H1 (cell line): ENCODE results near the gene CD300H. TPM values are rescaled to one million over a fixed set of nuclear protein-coding genes. Genes with fewer than 3 reads are reported as not detected.

Experiments used
- CTCF ChIA-PET: fragments of 300-600 bp; sonication (Branson Sonifier 250); formaldehyde crosslinking; loops from one replicate; lab custom pipeline; 2021; ENCODE audit not compliant: partially characterized antibody; lab: Charles Lee
- POLR2A ChIA-PET: fragments of 300-600 bp; sonication (Branson Sonifier 250); formaldehyde crosslinking; loops from one replicate; lab custom pipeline; 2021; ENCODE audit warnings: inconsistent platforms; ENCODE audit not compliant: partially characterized antibody; lab: Charles Lee
- DNase-seq, 2 experiments: peaks; one replicate each; pipeline versions ENCODE4 v3.0.0 to v3.0.0-alpha.2; 2010 to 2022; ENCODE audit warnings: low spot score in 2 of 2, low read depth in 1 of 2, mixed read lengths in 1 of 2
- FAIRE-seq: peaks from 2 replicates; lab custom pipeline; 2011; peaks lifted over from hg19 to GRCh38; lab: Jason Lieb, UNC
- H2AFZ ChIP-seq: 2 replicates; pipeline ENCODE4 v1.8.1; 2012; ENCODE audit warnings: low read length, inconsistent platforms
- H2AK5ac ChIP-seq: 2 replicates; pipeline ENCODE4 v1.6.1; 2013; ENCODE audit warnings: low read depth, low read length
- H2BK120ac ChIP-seq: replicated peaks from 2 replicates; pipeline ENCODE3; 2013; ENCODE audit warnings: low read depth, low read length, inconsistent platforms
- H2BK12ac ChIP-seq: 2 replicates; pipeline ENCODE4 v1.6.1; 2013; ENCODE audit warnings: low read depth, low read length
- H2BK15ac ChIP-seq: 2 replicates; pipeline ENCODE4 v1.6.1; 2013; ENCODE audit warnings: low read length
- H2BK20ac ChIP-seq: 2 replicates; pipeline ENCODE4 v1.6.1; 2013; ENCODE audit warnings: low read length
- H2BK5ac ChIP-seq: 2 replicates; pipeline ENCODE4 v1.6.1; 2013; ENCODE audit warnings: low read depth, low read length
- H3K14ac ChIP-seq: 2 replicates; pipeline ENCODE4 v1.6.1; 2013; ENCODE audit warnings: inconsistent platforms; ENCODE audit not compliant: insufficient read length
- H3K18ac ChIP-seq: 2 replicates; pipeline ENCODE4 v1.6.1; 2013; ENCODE audit warnings: low read length; ENCODE audit errors: extremely low read depth
- H3K23ac ChIP-seq: 2 replicates; pipeline ENCODE4 v1.6.1; 2013; ENCODE audit warnings: inconsistent platforms; ENCODE audit not compliant: insufficient read length
- H3K23me2 ChIP-seq: 2 replicates; pipeline ENCODE4 v1.6.1; 2013; ENCODE audit warnings: low read depth, low read length
- H3K27ac ChIP-seq: 2 replicates; pipeline ENCODE4 v1.6.1; 2011; ENCODE audit warnings: low read depth, low read length, inconsistent platforms
- H3K27me3 ChIP-seq, 4 experiments: replicated peaks in 1 of 4; 1 replicate in 1 of 4; 2 replicates in 3 of 4; pipeline versions ENCODE4 v1.6.1 to v1.8.1; 2011 to 2013; ENCODE audit warnings: low read length in 3 of 4, mild to moderate bottlenecking in 3 of 4, inconsistent platforms in 2 of 4, mixed read lengths in 2 of 4, moderate library complexity in 1 of 4; ENCODE audit not compliant: control insufficient read depth in 3 of 4, insufficient read depth in 3 of 4; ENCODE audit errors: extremely low read depth in 1 of 4
- H3K36me3 ChIP-seq, 4 experiments: 2 replicates each; pipeline versions ENCODE4 v1.6.1 to v1.8.1; 2011 to 2013; ENCODE audit warnings: mild to moderate bottlenecking in 4 of 4, low read length in 3 of 4, moderate library complexity in 2 of 4, control low read depth in 1 of 4, inconsistent platforms in 1 of 4; ENCODE audit not compliant: insufficient read depth in 4 of 4, control insufficient read depth in 2 of 4
- H3K4ac ChIP-seq: replicated peaks from 2 replicates; pipeline ENCODE3; 2013; ENCODE audit warnings: low read length, low read depth, mixed read lengths, inconsistent platforms; ENCODE audit not compliant: insufficient read length
- H3K4me1 ChIP-seq, 4 experiments: replicated peaks in 1 of 4; 1 replicate in 1 of 4; 2 replicates in 3 of 4; pipeline versions ENCODE4 v1.6.1 to v1.8.1; 2011 to 2013; ENCODE audit warnings: low read length in 3 of 4, inconsistent platforms in 2 of 4, mixed read lengths in 1 of 4; ENCODE audit not compliant: insufficient read depth in 4 of 4, control insufficient read depth in 3 of 4
- H3K4me2 ChIP-seq, 2 experiments: 2 replicates each; pipeline versions ENCODE4 v1.6.1 to v1.8.1; 2011 to 2013; ENCODE audit warnings: low read depth in 2 of 2, low read length in 2 of 2, control low read depth in 1 of 2, inconsistent platforms in 1 of 2, mild to moderate bottlenecking in 1 of 2; ENCODE audit not compliant: insufficient read depth in 1 of 2
- H3K4me3 ChIP-seq, 4 experiments: fragments of 200-600, 300-600 bp in 1 of 4; sonication (generic), shearing (Covaris generic), sonication (Bioruptor Twin) in 1 of 4; 2 replicates each; pipeline versions ENCODE4 v1.5.1 to v1.8.1; 2011 to 2016; ENCODE audit warnings: low read length in 4 of 4, low read depth in 3 of 4, control low read depth in 2 of 4, inconsistent platforms in 2 of 4, mild to moderate bottlenecking in 2 of 4, mixed read lengths in 1 of 4, moderate library complexity in 1 of 4; ENCODE audit not compliant: insufficient read depth in 2 of 4; ENCODE audit errors: extremely low read depth in 1 of 4
- H3K56ac ChIP-seq: replicated peaks from 2 replicates; pipeline ENCODE3; 2013; ENCODE audit warnings: low read depth, mild to moderate bottlenecking, mixed read lengths, low read length, inconsistent platforms; ENCODE audit not compliant: insufficient read length
- H3K79me1 ChIP-seq: 2 replicates; pipeline ENCODE4 v1.6.1; 2013; ENCODE audit warnings: low read depth, low read length, control low read depth
- H3K79me2 ChIP-seq, 2 experiments: 2 replicates each; pipeline versions ENCODE4 v1.6.1 to v1.8.1; 2012 to 2013; ENCODE audit warnings: low read length in 2 of 2, mild to moderate bottlenecking in 2 of 2, inconsistent platforms in 1 of 2; ENCODE audit not compliant: insufficient read depth in 2 of 2, control insufficient read depth in 1 of 2
- H3K9ac ChIP-seq, 4 experiments: replicated peaks in 1 of 4; 1 replicate in 1 of 4; 2 replicates in 3 of 4; pipeline versions ENCODE4 v1.6.1 to v1.8.1; 2011 to 2013; ENCODE audit warnings: low read depth in 3 of 4, low read length in 3 of 4, control low read depth in 2 of 4, mild to moderate bottlenecking in 2 of 4, moderate library complexity in 2 of 4, inconsistent platforms in 1 of 4; ENCODE audit errors: extremely low read depth in 1 of 4
- H3K9me3 ChIP-seq, 2 experiments: 2 replicates each; pipeline versions ENCODE4 v1.6.1 to v1.8.1; 2012 to 2013; ENCODE audit warnings: mild to moderate bottlenecking in 2 of 2, moderate library complexity in 2 of 2, control low read depth in 1 of 2, inconsistent platforms in 1 of 2, low read depth in 1 of 2, low read length in 1 of 2, mixed read lengths in 1 of 2; ENCODE audit not compliant: insufficient read depth in 2 of 2
- H4K20me1 ChIP-seq, 2 experiments: replicated peaks in 1 of 2; 2 replicates each; pipeline versions ENCODE3 to v1.8.1; 2011 to 2013; ENCODE audit warnings: inconsistent platforms in 2 of 2, low read length in 2 of 2, mild to moderate bottlenecking in 1 of 2; ENCODE audit not compliant: insufficient read depth in 2 of 2, control insufficient read depth in 1 of 2
- H4K5ac ChIP-seq: 2 replicates; pipeline ENCODE4 v1.6.1; 2013; ENCODE audit warnings: low read length, low read depth, mixed read lengths, inconsistent platforms; ENCODE audit not compliant: insufficient read length
- H4K8ac ChIP-seq: 2 replicates; pipeline ENCODE4 v1.8.0; 2013; ENCODE audit warnings: mild to moderate bottlenecking, moderate library complexity, low read length, inconsistent platforms; ENCODE audit not compliant: insufficient read depth; ENCODE audit errors: extremely low read depth
- H4K91ac ChIP-seq: replicated peaks from 2 replicates; pipeline ENCODE3; 2013; ENCODE audit warnings: low read length, mixed read lengths, inconsistent platforms; ENCODE audit not compliant: insufficient read length
- ASH2L ChIP-seq: fragments of 200-600, 300-600 bp; sonication (generic); IDR thresholded peaks from one replicate; pipeline ENCODE4 v1.7.1; 2017; ENCODE audit warnings: low read length
- BACH1 ChIP-seq: IDR thresholded peaks from 2 replicates; pipeline ENCODE4 v1.6.1; 2012; ENCODE audit warnings: low read length, improper control_type of control experiment
- CBX8 ChIP-seq: fragments of 300-800, 300-1000 bp; sonication (generic); IDR thresholded peaks from 2 replicates; pipeline ENCODE4 v1.7.1; 2016; ENCODE audit warnings: low read depth, low read length, borderline replicate concordance
- CREB1 ChIP-seq: IDR thresholded peaks from 2 replicates; pipeline ENCODE4 v1.6.1; 2012; ENCODE audit warnings: inconsistent platforms
- EP300 ChIP-seq, 2 experiments: IDR thresholded peaks; 1 replicate in 1 of 2; 2 replicates in 1 of 2; pipeline ENCODE4 v1.6.1; 2011 to 2012; ENCODE audit warnings: low read depth in 2 of 2, low read length in 2 of 2, mild to moderate bottlenecking in 2 of 2, borderline replicate concordance in 1 of 2, inconsistent platforms in 1 of 2, moderate library complexity in 1 of 2
- GABPA ChIP-seq: IDR thresholded peaks from 2 replicates; pipeline ENCODE4 v1.6.1; 2011; ENCODE audit warnings: mild to moderate bottlenecking, low read length, moderate library complexity, borderline replicate concordance; ENCODE audit not compliant: insufficient read depth
- GTF2F1 ChIP-seq: IDR thresholded peaks from 2 replicates; pipeline ENCODE4 v1.6.1; 2012; ENCODE audit warnings: low read depth, low read length, improper control_type of control experiment, borderline replicate concordance
- JUND ChIP-seq: IDR thresholded peaks from 2 replicates; pipeline ENCODE4 v1.6.1; 2011; ENCODE audit warnings: mild to moderate bottlenecking, improper control_type of control experiment, low read length
- KDM5A ChIP-seq: fragments of 200-600 bp; IDR thresholded peaks from 2 replicates; pipeline ENCODE4 v1.7.1; 2012; ENCODE audit warnings: mild to moderate bottlenecking, low read length, inconsistent platforms, mixed read lengths
- POLR2A ChIP-seq, 2 experiments: IDR thresholded peaks; 1 replicate in 1 of 2; 2 replicates in 1 of 2; pipeline ENCODE4 v1.6.1; 2011; ENCODE audit warnings: low read depth in 2 of 2, low read length in 2 of 2, mild to moderate bottlenecking in 2 of 2; ENCODE audit errors: control extremely low read depth in 1 of 2
- RFX5 ChIP-seq: IDR thresholded peaks from 2 replicates; pipeline ENCODE4 v1.6.1; 2011; ENCODE audit warnings: low read depth, low read length, improper control_type of control experiment, borderline replicate concordance
- SIRT6 ChIP-seq: IDR thresholded peaks from one replicate; pipeline ENCODE4 v1.7.1; 2012; ENCODE audit warnings: low read length, inconsistent platforms
- SIX5 ChIP-seq: IDR thresholded peaks from 2 replicates; pipeline ENCODE4 v1.6.1; 2011; ENCODE audit warnings: mild to moderate bottlenecking, low read depth, low read length
- SP2 ChIP-seq: IDR thresholded peaks from 2 replicates; pipeline ENCODE4 v1.6.1; 2012; ENCODE audit warnings: mild to moderate bottlenecking, low read length, inconsistent platforms
- SRF ChIP-seq: IDR thresholded peaks from 2 replicates; pipeline ENCODE4 v1.6.1; 2011; ENCODE audit warnings: mild to moderate bottlenecking, low read depth, low read length, moderate library complexity
- SUZ12 ChIP-seq: fragments of 200-600 bp; sonication (generic); IDR thresholded peaks from 2 replicates; pipeline ENCODE4 v1.6.1; 2012; ENCODE audit warnings: mild to moderate bottlenecking, inconsistent platforms, low read length, moderate library complexity, mixed read lengths
- TAF7 ChIP-seq: optimal IDR thresholded peaks from 2 replicates; pipeline ENCODE3; 2011; ENCODE audit warnings: low read depth, mild to moderate bottlenecking, inconsistent platforms, low read length, moderate library complexity, borderline replicate concordance
- WGBS, 2 experiments: shearing (Covaris generic) in 1 of 2; methylation state at CpG; one replicate each; pipeline versions ENCODE4 v1.1.6 to v1.1.7; 2013 to 2015; ENCODE audit warnings: low lambda C conversion rate in 2 of 2, mixed read lengths in 2 of 2, inconsistent platforms in 1 of 2, low coverage in 1 of 2, missing lambda C conversion rate in 1 of 2; ENCODE audit not compliant: insufficient replicate concordance in 2 of 2, insufficient coverage in 1 of 2, insufficient read length in 1 of 2; ENCODE audit errors: extremely low coverage in 1 of 2, missing lambda C conversion rate in 1 of 2; 5-methylcytosine and 5-hydroxymethylcytosine counted together
- polyA plus RNA-seq, 7 experiments: library from polyadenylated mRNA; depleted of rRNA in 3 of 7; stranded (reverse) in 5 of 7; unstranded in 2 of 7; fragments of >200 nt in 5 of 7; fragments of 200-250 nt in 2 of 7; gene quantifications; 1 replicate in 5 of 7; 2 replicates in 1 of 7; 4 replicates in 1 of 7; pipeline versions ENCODE4 v1.2.1 to v1.2.3, GENCODE V29; 2011 to 2013; ENCODE audit warnings: missing spikeins in 2 of 7, mixed read lengths in 2 of 7
- total RNA-seq: library from RNA; stranded (reverse); fragmentation: NEBNext Ultra II Directional; extraction: Animal tissue kit (Norgen Biotek cat#: 25700); gene quantifications from 2 replicates; pipeline ENCODE4 v1.2.1, GENCODE V29; 2021

CD300H gene
- total and polyA plus RNA-seq, 2 of the 8 experiments (the other 6 are each of a cell fraction or from before 2014, with no cell fraction given), result not detected

GRCh38 chr17:74525465-74525725, 41.9 kb downstream of the CD300H start:
- WGBS, 2 experiments, result 85% methylated on average over 1 of the region's 1 CpG; no CpG with 5 or more reads in 1 of the 2 experiments
- no peak overlapping the region for H2BK12ac ChIP-seq
- FAIRE-seq, result no peak
- TF ChIP-seq CBX8 (no peak), SP2 (no peak), EP300 (IDR thresholded peaks at IDR 0.05; ENCODE audit: borderline replicate concordance in 1 of 2, low read depth in 2 of 2, low read length in 2 of 2) (no peak), SIRT6 (no peak), SRF (no peak), CREB1 (no peak), ASH2L (no peak), SUZ12 (no peak), KDM5A (no peak), JUND (no peak), SIX5 (no peak), RFX5 (no peak), BACH1 (no peak), GABPA (no peak), TAF7 (no peak), POLR2A (IDR thresholded peaks at IDR 0.05; ENCODE audit: control extremely low read depth in 1 of 2, low read depth in 2 of 2, low read length in 2 of 2) (no peak), GTF2F1 (no peak)

More at GRCh38 chr17:74525465-74525725, 41.9 kb downstream of the CD300H start:
- POLR2A ChIA-PET, result no interaction called here
- Histone ChIP-seq H3K79me1 (no peaks in the 10 kb centered on the region), H3K4ac (no peak overlapping the region), H3K36me3 (no peaks in the 10 kb centered on the region), H2BK15ac (no peak overlapping the region), H3K14ac (no peak overlapping the region), H4K5ac (no peak overlapping the region), H4K20me1 (peaks cover 0 to 2% of the 10 kb centered on the region in 2 experiments), H3K23ac (no peak overlapping the region), H3K9ac (no peak overlapping the region), H2BK20ac (no peak overlapping the region), H3K23me2 (no peaks in the 10 kb centered on the region), H3K4me1 (no peaks in the 10 kb centered on the region), H2BK120ac (no peak overlapping the region), H3K9me3 (peaks cover 10 to 20% of the 10 kb centered on the region in 2 experiments; a peak in 3 of 4 replicates), H3K18ac (no peak overlapping the region), H2BK5ac (no peak overlapping the region), H3K27ac (no peak overlapping the region), H3K4me2 (no peak overlapping the region), H4K91ac (no peak overlapping the region), H3K79me2 (no peaks in the 10 kb centered on the region), H4K8ac (no peak overlapping the region), H2AFZ (no peak overlapping the region), H3K4me3 (no peak overlapping the region), H2AK5ac (no peak overlapping the region), H3K27me3 (peaks cover 0 to 2% (median 0%) of the 10 kb centered on the region in 4 experiments; a peak in 2 of 7 replicates), H3K56ac (no peak overlapping the region)
- CTCF ChIA-PET, result interaction anchor here (1.0 to 3.6 kb wide), 5 partner anchors 9 to 164 kb away, joined by 3 to 13 read pairs (median 4); partner anchors contain the start of genes BTBD17 and GPR142
- DNase-seq, result no peak
